Measurements from ENCODE around the gene C13orf46.

Gene C13orf46

GRCh38 chr13:113907635-113908617 is 66.0 kb downstream of the C13orf46 start:
- DNase-seq (ENCODE audit: low read depth): peak; percentile 91
- no peak for TF ChIP-seq CTCF (conservative IDR thresholded peaks at IDR 0.05; ENCODE audit: low read length)
- peak overlapping the region; percentile 5; the same call in 1 of the 2 replicates for H3K4me3 ChIP-seq (ENCODE audit: low read length)

DNA sequence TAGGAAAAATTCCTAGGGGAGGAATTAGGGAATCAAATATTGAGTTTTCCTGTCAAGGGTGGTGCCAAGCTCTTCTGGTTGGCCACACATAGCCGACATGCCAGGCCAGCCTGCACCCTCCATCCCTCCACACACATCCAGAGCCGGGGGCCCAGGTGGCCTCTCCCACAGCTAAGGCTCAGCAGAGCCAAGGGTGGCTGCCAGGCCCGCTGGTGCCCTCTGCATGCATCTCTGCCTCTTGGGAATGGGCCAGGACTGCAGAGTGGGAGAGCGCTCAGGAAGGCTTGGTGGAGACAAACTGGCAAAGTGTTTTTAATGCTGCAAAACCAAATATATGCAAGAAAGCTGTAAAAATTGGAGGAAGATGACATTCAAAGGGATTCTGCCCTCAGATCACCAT is 67.3 kb downstream of the C13orf46 start:
- no peak for TF ChIP-seq CTCF (conservative IDR thresholded peaks at IDR 0.05; ENCODE audit: low read length)
- DNase-seq (ENCODE audit: low read depth): no peak
- H3K4me3 ChIP-seq (ENCODE audit: low read length): no peak overlapping the region

DNA sequence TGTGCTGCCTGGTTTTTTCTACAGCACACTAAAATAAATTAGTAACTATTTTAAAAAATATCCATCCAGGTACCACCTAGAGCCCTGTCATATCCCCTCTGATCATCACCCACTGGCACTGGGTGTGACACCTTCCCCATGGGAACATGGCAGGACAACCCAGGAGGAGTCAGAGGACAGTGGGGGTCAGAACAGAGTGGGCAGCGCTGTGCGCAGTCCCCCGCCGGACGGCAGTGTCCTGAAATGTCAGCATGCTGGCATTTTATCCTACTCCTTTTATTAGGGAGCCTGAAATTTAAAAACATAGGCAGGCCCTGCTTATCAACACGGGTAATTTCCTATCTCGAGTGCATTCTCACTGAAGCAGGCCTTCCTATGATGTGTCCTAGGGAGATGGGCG is 67.9 kb downstream of the C13orf46 start:
- no peak for TF ChIP-seq CTCF (conservative IDR thresholded peaks at IDR 0.05; ENCODE audit: low read length)
- H3K4me3 ChIP-seq (ENCODE audit: low read length): no peak overlapping the region
- DNase-seq (ENCODE audit: low read depth): no peak

DNA sequence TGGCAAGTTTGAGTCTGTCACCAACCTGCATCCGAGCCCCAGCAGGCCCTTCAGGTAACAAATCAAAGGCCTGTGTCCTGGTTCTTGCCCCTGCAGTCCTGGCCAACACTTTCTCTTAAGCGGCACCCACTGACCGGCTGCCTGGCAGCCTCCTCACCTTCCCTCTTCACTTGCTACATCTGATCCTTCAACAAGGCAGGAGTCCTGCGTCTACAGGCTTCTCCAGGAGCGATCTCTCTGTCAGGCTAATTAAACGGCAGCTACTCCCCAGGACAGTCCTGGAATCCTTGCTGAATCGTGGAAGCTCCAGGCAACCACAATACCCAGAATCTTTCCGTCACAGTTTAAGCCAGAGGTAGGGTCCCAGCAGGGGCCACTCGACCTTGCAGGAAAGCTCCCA is 68.9 kb downstream of the C13orf46 start:
- no peak overlapping the region for H3K4me3 ChIP-seq (ENCODE audit: low read length)
- no peak for TF ChIP-seq CTCF (conservative IDR thresholded peaks at IDR 0.05; ENCODE audit: low read length)
- DNase-seq (ENCODE audit: low read depth): no peak

DNA sequence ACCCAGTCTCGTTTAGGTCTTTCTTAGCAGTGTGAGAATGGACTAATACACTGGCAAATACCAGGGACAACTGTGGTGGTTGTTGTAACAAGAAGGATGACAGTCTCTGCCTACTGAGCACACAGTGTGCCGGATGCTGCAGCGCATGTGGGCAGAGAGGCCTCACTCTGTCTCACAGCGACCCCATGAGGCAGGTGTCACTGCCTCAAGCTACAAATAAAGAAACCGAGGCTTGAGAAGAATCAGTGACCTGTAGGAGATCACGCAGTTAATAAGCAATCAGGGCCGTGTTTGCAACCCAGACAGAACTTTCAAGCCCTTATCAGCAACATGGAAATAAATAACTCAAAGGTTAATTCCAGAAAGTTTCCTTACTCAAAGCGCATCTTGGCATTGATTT is 69.5 kb downstream of the C13orf46 start:
- TF ChIP-seq CTCF (conservative IDR thresholded peaks at IDR 0.05; ENCODE audit: low read length): peak; percentile 62
- peak; percentile 57 for DNase-seq (ENCODE audit: low read depth)

GRCh38 chr13:113903912-113904311 is 70.0 kb downstream of the C13orf46 start:
- H3K4me3 ChIP-seq (ENCODE audit: low read length): no peak overlapping the region
- no peak for DNase-seq (ENCODE audit: low read depth)
- TF ChIP-seq CTCF (conservative IDR thresholded peaks at IDR 0.05; ENCODE audit: low read length): no peak

More for the DNA sequence above, 69.5 kb downstream of the C13orf46 start:
- H3K4me3 ChIP-seq (ENCODE audit: low read length): no peak overlapping the region

Data from AG10803 (cell line).